HG03280 (cell line): ENCODE data around the gene C10orf90.

Experiments used
- ATAC-seq: cut with Tn5 transposase; IDR thresholded peaks from one replicate; pipeline ENCODE4 v1.9.1; 2021; ENCODE audit warnings: mild to moderate bottlenecking, moderate library complexity; ENCODE audit not compliant: unreplicated experiment

The C10orf90 gene

DNA sequence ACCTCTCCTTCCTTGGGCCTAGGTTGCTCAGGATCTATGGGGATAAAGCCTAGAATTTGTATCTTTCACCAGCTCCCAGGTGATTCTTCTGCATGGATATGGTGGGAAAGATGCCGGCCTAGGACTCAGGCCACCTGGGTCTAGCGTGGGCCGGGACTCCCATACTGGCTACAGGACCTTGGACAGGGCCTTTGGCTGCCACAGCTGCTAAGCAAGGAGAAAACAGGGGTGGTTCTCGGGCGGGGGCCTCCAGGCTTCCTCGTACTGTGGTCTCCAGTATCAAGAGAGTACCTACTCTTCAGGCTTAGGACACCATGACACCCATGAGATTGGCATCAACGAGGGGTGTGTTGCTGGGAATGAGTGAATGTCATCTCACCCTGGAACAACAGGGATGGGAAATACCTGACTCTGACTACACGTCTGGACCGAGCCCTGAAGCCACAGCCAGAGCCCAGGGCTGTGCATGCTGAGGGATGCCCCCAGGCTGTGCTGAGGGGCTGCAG is 161.9 kb downstream of the C10orf90 start:
- no peak for ATAC-seq

DNA sequence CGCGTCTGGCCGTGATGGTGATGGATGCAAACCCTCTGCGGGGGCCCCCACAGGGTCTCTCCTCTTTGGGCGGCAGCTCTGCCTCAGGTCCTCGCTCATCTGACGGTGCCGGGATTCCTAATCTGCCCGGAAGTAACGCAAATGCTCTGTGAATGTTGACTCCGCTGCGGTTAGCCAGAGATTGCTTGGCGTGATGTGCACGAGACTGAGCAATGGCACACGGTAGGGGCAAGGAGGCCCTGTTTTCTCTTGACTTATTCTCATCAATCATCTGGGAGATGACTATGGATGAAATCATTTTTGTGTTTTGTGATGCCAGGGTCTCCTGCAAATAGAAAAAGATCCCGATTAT is 165.8 kb downstream of the C10orf90 start:
- ATAC-seq: no peak

DNA sequence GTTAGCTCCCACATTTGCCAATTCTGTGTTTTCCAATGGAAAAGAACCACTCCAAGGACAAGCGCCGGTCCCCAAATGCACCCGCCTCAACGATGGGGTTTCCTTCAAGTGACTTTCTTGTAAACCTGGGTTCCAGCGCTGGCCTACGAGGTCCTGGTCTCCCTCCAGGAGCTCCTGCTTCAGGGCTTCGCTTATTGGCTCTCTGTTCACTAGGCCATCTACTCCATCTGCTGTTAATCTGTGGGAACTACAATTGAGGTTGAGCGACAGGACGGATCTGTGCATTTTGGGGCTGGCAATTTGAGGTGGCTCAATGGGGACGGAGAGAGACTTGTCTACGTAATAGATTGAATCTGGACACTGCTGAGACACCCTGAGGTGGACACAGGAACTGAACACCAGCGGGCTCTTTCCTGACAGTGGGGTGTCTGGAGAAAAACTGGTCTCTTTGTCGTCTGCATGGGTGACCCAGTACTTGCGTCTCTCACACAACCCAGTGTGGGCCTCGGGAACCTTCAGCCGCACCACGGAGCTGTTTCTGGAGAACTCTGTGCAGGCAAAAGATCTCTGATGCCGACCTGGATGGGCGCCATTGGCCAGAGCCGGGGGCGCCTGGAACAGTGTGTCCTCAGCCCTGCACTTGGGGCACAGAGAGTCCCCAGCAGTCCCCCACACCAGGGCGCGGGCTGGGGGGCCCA is 166.3 kb downstream of the C10orf90 start:
- no peak for ATAC-seq

DNA sequence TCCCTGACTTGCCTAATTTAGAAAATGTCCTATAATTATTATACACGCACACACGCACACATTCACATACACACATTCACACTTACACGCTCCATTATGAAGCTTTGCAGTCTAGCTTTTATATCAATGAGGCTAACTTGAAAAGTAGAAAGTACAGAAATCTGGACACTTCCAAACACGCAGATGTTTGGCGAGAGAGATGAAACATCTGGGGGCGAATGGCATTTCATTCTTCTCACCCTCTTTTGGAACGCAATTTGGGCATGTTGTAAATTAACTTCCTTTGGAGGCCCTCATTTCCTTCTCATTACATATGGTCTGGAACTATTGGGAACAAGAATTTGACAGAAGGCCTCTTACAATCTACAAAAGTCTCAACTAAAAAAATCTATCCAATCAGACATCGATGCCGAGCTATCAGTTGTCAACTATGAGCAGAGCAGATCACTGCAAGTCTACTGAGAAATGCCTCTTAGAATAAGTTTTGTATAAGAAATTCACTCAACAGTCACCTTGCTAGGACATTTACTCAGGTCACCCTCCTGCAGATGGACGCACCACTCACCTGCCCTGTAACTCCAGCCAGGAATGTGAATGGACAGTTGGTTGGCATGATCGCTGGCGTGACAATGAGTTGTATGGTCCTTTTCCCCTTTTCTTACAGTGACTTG is 167.0 kb downstream of the C10orf90 start:
- no peak for ATAC-seq

DNA sequence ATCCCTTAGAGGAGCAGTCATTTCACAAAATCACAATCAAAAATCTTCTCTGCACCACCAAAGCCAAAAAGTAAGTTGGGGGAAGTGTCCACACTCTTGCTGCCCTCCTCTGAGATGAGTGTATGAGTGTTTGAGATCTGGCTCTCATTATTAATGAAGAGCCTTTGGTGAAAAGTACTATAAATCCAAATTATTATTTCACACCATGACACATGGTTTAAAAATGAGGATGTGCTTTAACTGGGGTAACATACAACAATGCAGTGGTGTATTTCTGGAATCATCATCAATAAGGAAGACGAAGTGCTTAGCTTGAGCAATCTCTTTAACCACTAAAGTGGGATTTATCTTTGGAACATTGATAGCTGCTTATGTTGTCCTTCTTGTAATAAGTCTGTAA is 168.1 kb downstream of the C10orf90 start:
- no peak for ATAC-seq

DNA sequence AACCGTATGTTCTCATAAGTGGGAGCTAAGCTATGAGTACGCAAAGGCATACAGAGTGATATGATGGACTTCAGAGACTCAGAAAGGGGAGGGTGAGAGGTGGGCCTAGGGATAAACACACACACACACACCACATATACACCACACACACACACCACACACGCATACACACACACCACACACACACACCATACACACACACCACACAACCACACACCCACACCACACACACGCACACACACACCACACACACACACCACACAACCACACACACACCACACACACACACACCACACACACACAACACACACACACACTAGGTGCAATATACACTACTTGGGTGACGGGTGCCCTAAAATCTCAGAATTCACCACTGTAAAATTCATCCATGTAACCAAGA is 168.7 kb downstream of the C10orf90 start:
- ATAC-seq: no peak

DNA sequence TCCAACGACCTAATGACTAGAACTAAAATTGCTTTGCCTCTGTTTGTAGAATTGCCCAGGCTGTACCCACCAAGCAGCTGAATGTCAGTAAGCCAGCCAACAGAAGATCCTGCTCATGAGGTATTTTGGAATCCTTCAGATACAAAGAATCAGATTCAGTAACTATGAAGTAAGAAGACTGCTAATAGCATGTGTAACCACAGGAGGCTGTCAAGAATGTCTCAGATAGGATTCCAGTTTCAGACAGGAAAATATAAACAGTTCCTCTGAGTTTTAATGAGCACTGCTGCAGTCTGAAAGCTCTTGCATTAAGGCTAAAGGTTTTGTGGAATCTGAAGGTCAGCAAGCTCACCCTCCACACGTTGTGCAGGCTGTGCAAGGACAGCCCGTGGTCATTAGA is 169.6 kb downstream of the C10orf90 start:
- no peak for ATAC-seq

DNA sequence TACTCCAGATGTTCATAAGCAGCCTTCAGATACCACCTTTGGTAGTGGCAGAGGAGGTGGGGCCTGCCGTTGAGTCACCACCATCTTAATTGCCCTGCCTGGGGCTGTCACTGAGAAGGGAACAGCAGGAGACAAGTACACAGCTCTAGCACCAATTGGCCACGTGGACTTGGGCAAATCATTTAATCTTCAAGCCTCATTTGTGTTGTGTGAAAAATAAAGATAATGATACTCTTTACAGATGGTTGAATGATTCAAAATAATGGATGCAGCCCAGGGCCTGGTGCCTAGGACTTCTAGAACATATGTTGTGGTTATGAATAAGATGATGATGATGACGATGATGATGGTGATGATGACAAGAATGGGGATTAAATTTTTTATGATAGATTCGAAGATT is 170.3 kb downstream of the C10orf90 start:
- ATAC-seq: no peak

DNA sequence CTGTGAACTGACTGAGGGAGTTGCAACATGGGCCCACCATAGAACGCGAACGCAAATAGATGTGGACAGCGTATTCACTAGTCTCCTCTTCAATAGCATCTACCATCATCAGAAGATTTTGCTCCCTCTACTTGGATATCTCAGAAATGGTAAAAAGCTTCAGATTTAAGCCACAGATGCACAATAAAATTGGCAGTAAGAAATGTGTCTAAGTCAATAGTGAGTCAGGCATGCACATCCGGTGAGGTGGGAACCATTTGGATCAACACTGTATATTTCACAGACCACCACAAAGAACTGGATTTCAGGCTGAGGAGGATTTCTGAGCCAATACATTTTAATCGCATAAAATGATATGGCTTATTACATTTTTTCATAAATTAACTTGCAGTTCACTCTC is 170.7 kb downstream of the C10orf90 start:
- ATAC-seq: no peak

DNA sequence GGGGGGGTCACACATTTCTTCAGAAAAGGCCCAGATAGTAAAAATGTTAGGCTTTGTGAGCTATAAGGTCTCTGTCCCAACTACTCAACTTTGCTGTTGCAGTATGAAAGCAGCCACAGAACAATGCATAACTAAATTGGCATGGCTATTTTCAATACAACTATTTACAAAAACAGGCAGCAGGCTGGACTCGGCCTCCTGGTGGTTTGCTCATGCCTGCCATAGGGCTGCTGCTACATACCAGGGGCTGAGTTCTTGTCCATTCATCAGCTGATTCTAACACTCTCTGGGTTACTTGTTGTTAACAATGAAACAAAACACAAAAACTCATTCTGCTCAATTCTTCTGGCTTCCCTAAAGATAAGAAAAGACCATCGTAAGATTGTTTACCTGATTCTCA is 172.8 kb downstream of the C10orf90 start:
- no peak for ATAC-seq

DNA sequence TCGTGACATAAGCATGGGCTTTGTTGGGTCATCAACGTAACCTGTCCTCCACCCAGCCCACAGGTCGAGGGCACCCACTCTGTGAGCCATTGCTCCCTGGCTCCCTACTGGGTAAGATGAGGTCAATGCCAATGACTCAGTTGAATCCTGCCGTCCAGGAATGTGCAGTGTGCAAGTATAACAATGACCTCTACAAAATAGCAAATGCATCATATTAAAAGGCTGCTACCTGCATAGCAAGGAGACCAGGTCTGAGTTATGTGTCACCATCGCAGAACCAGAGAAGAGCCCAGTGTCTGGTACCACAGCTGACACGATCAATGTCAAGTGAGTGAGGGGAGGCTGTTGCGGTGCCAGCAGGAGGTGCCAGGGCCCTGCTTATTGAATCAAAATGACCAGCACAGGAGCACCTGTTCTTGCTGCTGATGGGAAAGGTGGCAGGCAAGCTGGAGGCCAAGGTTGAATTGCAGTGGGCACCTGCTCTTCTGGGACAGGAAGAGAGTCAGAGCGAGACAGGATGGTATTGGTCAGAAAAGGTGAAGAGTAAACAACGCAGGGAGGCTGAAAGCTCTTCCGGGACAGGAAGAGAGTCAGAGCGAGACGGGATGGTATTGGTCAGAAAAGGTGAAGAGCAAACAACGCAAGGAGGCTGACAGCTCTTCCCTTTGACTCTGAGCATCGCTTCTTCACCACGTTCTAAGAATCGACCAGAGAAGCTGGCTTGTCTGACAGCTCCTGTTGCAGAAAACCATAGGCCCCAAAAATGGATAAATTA is 173.5 kb downstream of the C10orf90 start:
- no peak for ATAC-seq

DNA sequence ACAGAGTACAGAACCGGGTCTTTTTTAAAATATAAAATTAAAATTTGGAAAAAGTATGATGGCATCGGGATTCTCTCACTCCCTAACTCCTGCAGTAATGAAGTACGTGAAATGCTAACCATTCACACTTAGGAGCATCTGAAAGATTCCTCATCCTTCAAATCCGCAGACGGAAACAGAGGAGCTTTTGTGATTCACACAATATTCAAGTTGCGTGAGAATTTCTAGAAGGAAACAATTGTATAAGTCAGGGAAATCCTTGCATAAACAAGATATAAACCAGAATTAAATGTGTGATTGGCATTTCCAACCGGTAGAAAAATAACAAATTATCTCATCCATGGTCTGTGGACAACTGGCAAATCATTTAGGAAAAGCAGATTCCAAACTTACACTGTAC is 179.0 kb downstream of the C10orf90 start:
- no peak for ATAC-seq

DNA sequence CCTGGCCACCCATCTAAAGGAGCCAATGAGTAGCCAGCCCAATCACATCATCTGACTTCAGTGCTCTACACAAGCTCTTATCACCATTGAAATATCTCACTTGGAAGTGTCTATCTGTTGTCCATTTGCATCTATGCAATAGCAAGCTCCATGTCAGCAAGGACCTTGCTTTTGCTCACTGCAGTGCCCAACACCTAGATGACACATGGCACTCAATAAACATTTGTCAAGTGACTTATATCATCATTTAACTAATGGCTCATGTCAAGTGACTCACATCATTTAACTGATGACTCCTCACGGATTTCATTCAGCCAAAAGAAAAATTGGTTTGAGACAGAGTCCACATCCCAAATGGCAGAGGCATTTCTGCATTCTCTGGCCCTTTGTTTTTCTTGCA is 189.3 kb downstream of the C10orf90 start:
- no peak for ATAC-seq

DNA sequence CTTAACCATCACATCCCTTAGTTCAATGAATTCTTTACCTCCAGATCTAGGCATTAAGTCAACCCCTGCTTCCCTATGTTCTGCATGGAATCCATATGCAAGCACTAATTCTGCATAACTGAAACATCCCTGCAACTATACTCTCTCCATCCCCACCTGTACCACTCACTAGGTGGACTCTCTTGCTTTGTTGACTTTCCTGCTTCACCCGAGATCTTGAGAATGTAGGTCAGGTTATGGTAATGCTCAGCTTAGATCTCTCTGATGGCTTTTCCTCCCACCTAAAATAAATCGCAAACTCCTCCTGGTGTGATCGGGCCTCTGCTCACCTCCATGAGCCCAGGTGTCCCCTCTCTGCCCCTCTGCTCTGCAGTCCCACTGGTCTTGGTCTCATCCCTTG is 189.8 kb downstream of the C10orf90 start:
- ATAC-seq: no peak

DNA sequence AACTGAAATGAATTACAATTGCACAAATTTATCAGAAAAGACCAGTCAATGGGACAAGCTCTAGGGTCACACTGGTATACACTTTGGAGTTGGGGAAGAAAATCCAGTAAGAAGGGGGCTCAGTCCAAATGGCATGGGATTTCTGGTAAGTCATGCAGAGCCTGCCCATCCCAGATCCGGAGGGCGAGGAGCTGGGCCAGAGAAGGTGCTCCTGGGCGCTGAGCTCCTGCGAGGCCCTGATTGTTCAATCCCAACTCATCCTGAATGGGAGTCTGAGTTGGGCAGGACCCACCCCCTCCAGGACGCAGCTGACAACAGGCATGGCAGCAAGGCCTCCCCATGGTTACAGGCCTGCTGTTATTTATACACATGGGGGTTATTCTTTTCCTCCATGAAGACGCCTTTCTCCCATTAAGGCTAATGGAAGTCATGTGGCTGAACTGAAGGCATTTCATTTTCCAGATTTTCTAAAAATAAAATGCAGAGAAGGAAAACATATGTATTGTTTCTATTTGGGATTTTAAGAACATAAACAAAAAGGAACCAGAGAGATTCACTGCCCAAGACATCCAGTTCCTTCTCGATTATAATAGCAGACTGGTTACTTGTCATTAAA is 191.1 kb downstream of the C10orf90 start:
- no peak for ATAC-seq

DNA sequence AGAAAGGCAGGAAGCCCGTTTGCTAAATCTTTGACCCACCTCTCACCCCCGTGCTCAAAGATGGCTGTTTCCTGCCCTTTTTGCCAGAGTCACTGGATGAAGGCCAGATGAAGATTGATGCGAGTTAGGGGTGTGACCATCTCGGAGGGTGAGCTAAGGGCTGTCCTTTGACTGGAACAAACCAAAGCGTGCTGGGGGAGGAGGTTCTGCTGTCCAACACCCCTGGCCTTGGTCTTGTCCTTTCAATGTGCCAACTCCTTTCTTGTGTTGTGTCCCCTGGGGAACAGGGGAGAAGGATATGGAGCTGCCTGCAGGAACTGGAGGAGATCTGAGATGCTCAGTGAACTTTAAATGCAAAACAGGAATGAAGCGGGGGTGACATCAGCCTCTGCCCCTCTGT is 191.9 kb downstream of the C10orf90 start:
- no peak for ATAC-seq

DNA sequence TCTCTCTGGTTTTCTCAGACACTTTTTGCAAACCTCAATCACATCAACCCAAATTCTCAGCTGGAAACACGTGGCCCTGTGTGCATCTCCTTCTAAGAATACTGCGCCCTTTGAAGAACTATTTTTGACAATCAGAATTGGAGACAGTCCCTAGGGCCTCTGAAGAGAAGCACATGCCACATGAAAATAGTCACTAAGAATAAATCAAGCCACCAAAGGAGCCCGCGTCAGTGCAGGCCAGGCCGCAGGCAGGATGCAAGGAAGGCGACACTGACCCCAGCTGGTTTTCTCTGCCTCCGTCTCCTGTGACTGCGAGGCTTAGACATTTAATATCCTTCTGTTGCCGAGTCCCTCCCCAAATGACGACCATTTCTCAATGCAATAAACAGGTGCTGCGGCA is 194.2 kb downstream of the C10orf90 start:
- ATAC-seq: no peak

DNA sequence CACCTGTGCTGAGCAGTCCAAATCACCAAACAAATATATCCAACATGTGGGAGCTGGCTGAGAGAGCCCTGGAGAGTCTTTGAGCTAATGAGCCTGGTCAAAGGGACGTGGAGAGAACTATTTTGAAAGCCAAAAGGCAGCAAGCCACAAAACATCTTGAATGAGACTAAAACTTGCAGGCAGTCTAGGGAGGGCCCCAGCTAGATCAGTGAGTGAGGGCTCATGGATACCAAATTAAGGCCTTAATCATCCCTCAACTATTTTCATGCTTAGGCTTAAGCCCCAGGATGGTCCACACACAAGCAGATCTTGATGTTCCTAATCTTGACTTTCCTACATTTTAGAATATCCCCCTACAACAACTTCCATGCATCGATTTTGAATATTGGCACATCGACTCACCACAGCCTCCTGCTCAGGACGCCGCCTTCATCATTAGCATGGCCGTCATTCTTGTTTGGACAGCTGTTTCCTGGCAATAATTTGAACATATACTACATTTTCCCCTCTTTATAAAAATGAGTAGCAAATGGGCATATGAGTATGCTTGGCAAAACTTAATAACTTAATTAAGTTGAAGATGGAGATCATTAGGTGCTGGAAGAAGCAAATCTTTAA is 195.3 kb downstream of the C10orf90 start:
- ATAC-seq: no peak

DNA sequence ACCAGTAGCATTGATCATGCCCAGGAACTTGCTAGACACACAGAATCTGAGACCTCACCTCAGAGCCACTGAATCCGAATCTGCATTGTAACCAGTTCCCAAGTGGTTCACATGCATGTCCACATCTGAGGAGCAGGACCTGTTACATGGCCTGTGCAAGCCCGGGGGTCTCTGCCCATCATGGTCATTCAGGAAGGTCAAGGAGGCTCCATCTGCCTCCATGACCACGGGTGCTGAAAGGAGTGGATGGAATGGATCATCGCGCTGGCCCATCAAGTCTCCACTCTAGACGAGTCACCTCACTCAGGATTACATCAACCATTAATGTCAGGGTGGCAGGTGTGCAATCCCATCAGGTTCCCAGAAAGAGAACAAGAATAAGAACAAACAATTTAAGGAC is 196.5 kb downstream of the C10orf90 start:
- no peak for ATAC-seq

DNA sequence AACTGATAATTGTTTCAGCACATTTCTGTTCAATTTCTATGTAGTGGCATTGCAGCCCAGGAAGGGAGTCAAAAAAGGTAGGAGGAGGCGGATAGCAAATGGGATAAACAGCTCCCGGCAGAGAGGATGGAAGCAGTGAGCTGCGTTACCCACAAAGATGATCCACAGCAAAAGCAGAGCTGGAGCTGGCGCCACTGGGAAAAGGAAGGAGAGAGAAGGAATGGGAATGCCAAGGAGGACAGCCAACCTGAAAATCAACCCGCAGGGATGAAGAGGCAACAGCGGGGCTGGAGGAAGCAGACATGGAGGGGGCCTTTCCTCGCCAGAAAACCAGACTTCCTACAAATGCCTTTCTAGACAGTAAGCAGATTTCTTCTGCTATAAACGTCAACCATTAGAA is 199.5 kb downstream of the C10orf90 start:
- ATAC-seq: no peak

DNA sequence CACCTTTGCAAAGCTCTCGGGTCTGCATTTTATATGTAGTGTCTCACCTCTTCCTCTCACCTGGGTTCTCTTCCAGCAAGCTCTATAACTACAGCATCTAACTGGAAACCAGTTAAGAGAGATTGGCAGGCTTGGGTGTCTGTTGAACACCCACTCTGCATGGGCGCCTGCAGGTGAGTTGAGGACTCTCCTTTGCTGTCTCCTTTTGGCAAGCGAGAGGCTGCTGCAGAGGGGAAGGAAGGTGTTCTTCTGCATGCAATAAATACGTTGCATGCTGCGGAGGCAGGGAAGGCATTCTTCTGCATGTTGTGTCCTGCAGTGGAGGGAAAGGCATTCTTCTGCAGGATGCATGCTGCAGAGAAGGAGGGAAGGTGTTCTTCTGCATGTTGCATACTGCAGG is 200.8 kb downstream of the C10orf90 start:
- ATAC-seq: no peak
